Pons (tissue), 1 donor: ENCODE results near the gene NOTCH4.
"Not testable (repeated sequence)": the region's sequence is repeated elsewhere in the genome, so short reads cannot be mapped to it uniquely, and the experiment has no call there.

Experiments
- DNase-seq: peaks from one replicate; pipeline ENCODE4 v3.0.0-alpha.2; 2016; ENCODE audit warnings: low spot score

The NOTCH4 gene

GRCh38 chr6:32193096-32193495, 30.8 kb downstream of the NOTCH4 start:
- DNase-seq = not testable (repeated sequence)

GRCh38 chr6:32192608-32193039, 31.2 kb downstream of the NOTCH4 start, which contains the start of gene GPSM3:
GPSM3 (minus strand) TSS chr6:32192643; CDS start chr6:32192513, 130 bp downstream.
- DNase-seq = peak; percentile 55

GRCh38 chr6:32191696-32192607, 31.9 kb downstream of the NOTCH4 start:
- no peak for DNase-seq

GRCh38 chr6:32190911-32191677, 32.8 kb downstream of the NOTCH4 start:
- no peak for DNase-seq

- peak; percentile 96 for DNase-seq
These were observed 33.6 kb downstream of the NOTCH4 start, which contains the start of gene PBX2 for GRCh38 chr6:32190054-32190851. PBX2 (minus strand) TSS chr6:32190202; CDS start chr6:32189915, 287 bp downstream.

- no peak for DNase-seq
These were observed 34.2 kb downstream of the NOTCH4 start for GRCh38 chr6:32189742-32190053.

GRCh38 chr6:32189069-32189741, 34.7 kb downstream of the NOTCH4 start:
- no peak for DNase-seq

GRCh38 chr6:32188381-32189068, 35.3 kb downstream of the NOTCH4 start:
- DNase-seq = no peak

- not testable (repeated sequence) for DNase-seq
These were observed 36.0 kb downstream of the NOTCH4 start for GRCh38 chr6:32187725-32188380.

- no peak for DNase-seq
These were observed 36.7 kb downstream of the NOTCH4 start for GRCh38 chr6:32187009-32187709.

- DNase-seq = not testable (repeated sequence)
These were observed 37.6 kb downstream of the NOTCH4 start for GRCh38 chr6:32186151-32186840.

- not testable (repeated sequence) for DNase-seq
These were observed 38.2 kb downstream of the NOTCH4 start for GRCh38 chr6:32185681-32186131.

- DNase-seq = no peak
These were observed 39.7 kb downstream of the NOTCH4 start, which contains the start of gene AGER for GRCh38 chr6:32184084-32184640. AGER (minus strand) TSS chr6:32184253; CDS start chr6:32184222, 31 bp downstream.

- no peak for DNase-seq
These were observed 40.3 kb downstream of the NOTCH4 start for GRCh38 chr6:32183483-32184083.

- no peak for DNase-seq
These were observed 40.8 kb downstream of the NOTCH4 start for GRCh38 chr6:32183030-32183429.

GRCh38 chr6:32182555-32182981, 41.3 kb downstream of the NOTCH4 start:
- DNase-seq = no peak

- DNase-seq = no peak
These were observed 41.8 kb downstream of the NOTCH4 start for GRCh38 chr6:32181915-32182529.
